HEK293 (cell line): ENCODE measurements around the gene ZC3H15.

ENCODE experiments used
- CTCF ChIA-PET: fragments of 350-600 bp; formaldehyde crosslinking; extraction: SDS; loops from one replicate; lab custom pipeline; 2021; ENCODE audit warnings: antibody characterized with exemption; lab: Yijun Ruan, JAX
- POLR2A ChIA-PET: fragments of 300-600 bp; formaldehyde crosslinking; extraction: SDS; loops from one replicate; lab custom pipeline; 2020; ENCODE audit warnings: antibody characterized with exemption, inconsistent platforms; lab: Yijun Ruan, JAX
- H3K27ac ChIP-seq: fragments of 200-500 bp; sonication (Bioruptor generic); 2 replicates; pipeline ENCODE4 v1.5.1; 2014; ENCODE audit warnings: low read depth, low read length, control low read depth, inconsistent platforms; ENCODE audit errors: extremely low read depth
- H3K36me3 ChIP-seq, 2 experiments: fragments of 200-500 bp in 1 of 2; sonication (Bioruptor generic) in 1 of 2; 1 replicate in 1 of 2; 2 replicates in 1 of 2; pipeline ENCODE4 v1.5.1; 2014 to 2017; ENCODE audit warnings: inconsistent platforms in 2 of 2, low read length in 2 of 2; ENCODE audit not compliant: control insufficient read depth in 2 of 2, insufficient read depth in 1 of 2
- H3K4me1 ChIP-seq: fragments of 200-500 bp; sonication (Bioruptor generic); 2 replicates; pipeline ENCODE4 v1.5.1; 2014; ENCODE audit warnings: mild to moderate bottlenecking, low read length, inconsistent platforms; ENCODE audit not compliant: control insufficient read depth, insufficient read depth
- H3K4me3 ChIP-seq: 2 replicates; pipeline ENCODE4 v1.5.1; 2011; ENCODE audit warnings: low read depth, mild to moderate bottlenecking, control low read depth, low read length, moderate library complexity
- H3K9me3 ChIP-seq: fragments of 200-500 bp; sonication (Bioruptor generic); 2 replicates; pipeline ENCODE4 v1.5.1; 2014; ENCODE audit warnings: low read depth, low read length, inconsistent platforms; ENCODE audit not compliant: control insufficient read depth, insufficient read depth
- AEBP2 ChIP-seq: fragments of 450-650 bp; formaldehyde crosslinking; IDR thresholded peaks from 2 replicates; pipeline ENCODE4 v1.5.1; 2016; ENCODE audit warnings: missing biosample characterization, missing genetic modification characterization, borderline replicate concordance
- GLI2 ChIP-seq: fragments of 450-650 bp; formaldehyde crosslinking; IDR thresholded peaks from 2 replicates; pipeline ENCODE4; 2017; ENCODE audit warnings: missing biosample characterization, missing genetic modification characterization, low read depth, borderline replicate concordance
- GLIS1 ChIP-seq: fragments of 450-650 bp; formaldehyde crosslinking; IDR thresholded peaks from 2 replicates; pipeline ENCODE4 v1.5.1; 2016; ENCODE audit warnings: missing biosample characterization, missing genetic modification characterization
- HOXA7 ChIP-seq: sonication (generic); formaldehyde crosslinking; IDR thresholded peaks from 2 replicates; pipeline ENCODE4 v1.8.1; 2022; ENCODE audit warnings: missing genetic modification reagents, borderline replicate concordance
- KLF10 ChIP-seq: fragments of 450-650 bp; IDR thresholded peaks from 2 replicates; pipeline ENCODE4 v1.5.1; 2018; ENCODE audit warnings: missing biosample characterization, mild to moderate bottlenecking, missing genetic modification characterization
- KLF17 ChIP-seq: fragments of 450-650 bp; formaldehyde crosslinking; IDR thresholded peaks from 2 replicates; pipeline ENCODE4 v1.5.1; 2016; ENCODE audit warnings: missing biosample characterization, missing genetic modification characterization
- MEIS1 ChIP-seq: sonication (generic); formaldehyde crosslinking; IDR thresholded peaks from 2 replicates; pipeline ENCODE4 v1.8.1; 2022; ENCODE audit warnings: missing genetic modification reagents, mild to moderate bottlenecking, borderline replicate concordance
- PRDM6 ChIP-seq: fragments of 450-650 bp; formaldehyde crosslinking; IDR thresholded peaks from 2 replicates; pipeline ENCODE4 v1.5.1; 2017; ENCODE audit warnings: missing biosample characterization, missing genetic modification characterization
- SP7 ChIP-seq: fragments of 450-650 bp; formaldehyde crosslinking; IDR thresholded peaks from 2 replicates; pipeline ENCODE4 v1.5.1; 2016; ENCODE audit warnings: missing biosample characterization, missing genetic modification characterization
- ZBTB10 ChIP-seq: fragments of 450-650 bp; formaldehyde crosslinking; IDR thresholded peaks from 2 replicates; pipeline ENCODE4 v1.5.1; 2016; ENCODE audit warnings: missing biosample characterization, missing genetic modification characterization
- ZFHX2 ChIP-seq: fragments of 450-650 bp; formaldehyde crosslinking; conservative IDR thresholded peaks from 2 replicates; pipeline ENCODE4 v1.5.1; 2016; ENCODE audit warnings: missing biosample characterization, missing genetic modification characterization
- ZFP3 ChIP-seq: fragments of 450-650 bp; formaldehyde crosslinking; IDR thresholded peaks from 2 replicates; pipeline ENCODE4 v1.5.1; 2016; ENCODE audit warnings: low read depth, missing biosample characterization, missing genetic modification characterization
- ZFP69B ChIP-seq: fragments of 450-650 bp; formaldehyde crosslinking; IDR thresholded peaks from 2 replicates; pipeline ENCODE4 v1.5.1; 2016; ENCODE audit warnings: missing biosample characterization, missing genetic modification characterization
- ZIC2 ChIP-seq: fragments of 450-650 bp; formaldehyde crosslinking; IDR thresholded peaks from 2 replicates; pipeline ENCODE4 v1.5.1; 2016; ENCODE audit warnings: missing biosample characterization, missing genetic modification characterization
- ZNF10 ChIP-seq: fragments of 450-650 bp; formaldehyde crosslinking; IDR thresholded peaks from 2 replicates; pipeline ENCODE4 v1.5.1; 2017; ENCODE audit warnings: missing biosample characterization, missing genetic modification characterization
- ZNF114 ChIP-seq: fragments of 450-650 bp; formaldehyde crosslinking; IDR thresholded peaks from 2 replicates; pipeline ENCODE4 v1.5.0; 2017; ENCODE audit warnings: missing biosample characterization, missing genetic modification characterization
- ZNF140 ChIP-seq: fragments of 450-650 bp; formaldehyde crosslinking; IDR thresholded peaks from 2 replicates; pipeline ENCODE4 v1.5.1; 2016; ENCODE audit warnings: missing biosample characterization, missing genetic modification characterization
- ZNF202 ChIP-seq: fragments of 450-650 bp; formaldehyde crosslinking; IDR thresholded peaks from 2 replicates; pipeline ENCODE4 v1.5.1; 2016; ENCODE audit warnings: missing biosample characterization, missing genetic modification characterization, borderline replicate concordance
- ZNF223 ChIP-seq: fragments of 450-650 bp; formaldehyde crosslinking; IDR thresholded peaks from 2 replicates; pipeline ENCODE4 v1.5.1; 2016; ENCODE audit warnings: missing biosample characterization, missing genetic modification characterization
- ZNF426 ChIP-seq: fragments of 450-650 bp; formaldehyde crosslinking; IDR thresholded peaks from 2 replicates; pipeline ENCODE4 v1.5.1; 2017; ENCODE audit warnings: missing biosample characterization, missing genetic modification characterization, mild to moderate bottlenecking, inconsistent platforms, moderate library complexity
- ZNF514 ChIP-seq: fragments of 450-650 bp; formaldehyde crosslinking; IDR thresholded peaks from 2 replicates; pipeline ENCODE4 v1.5.1; 2016; ENCODE audit warnings: missing biosample characterization, missing genetic modification characterization
- ZNF670 ChIP-seq: fragments of 450-650 bp; formaldehyde crosslinking; IDR thresholded peaks from 2 replicates; pipeline ENCODE4 v1.5.1; 2016; ENCODE audit warnings: missing biosample characterization, missing genetic modification characterization, low read depth
- ZXDB ChIP-seq: fragments of 450-650 bp; formaldehyde crosslinking; IDR thresholded peaks from 2 replicates; pipeline ENCODE4 v1.5.1; 2016; ENCODE audit warnings: missing biosample characterization, missing genetic modification characterization

The ZC3H15 gene

GRCh38 chr2:186542002-186542401 is 55.9 kb downstream of the ZC3H15 start:
- Histone ChIP-seq H3K36me3 (no peaks in the 10 kb centered on the region), H3K4me3 (no peak overlapping the region), H3K27ac (no peak overlapping the region), H3K4me1 (peaks cover 10% of the 10 kb centered on the region; the same call in 1 of the 2 replicates), H3K9me3 (no peaks in the 10 kb centered on the region)
- ChIA-PET CTCF (interaction anchor here (0.6 to 1.1 kb wide), 3 partner anchors 66 to 786 kb away, joined by 3 read pairs; no protein-coding TSS in a partner anchor), POLR2A (interaction anchor here (1.7 kb wide), 1 partner anchor 48 kb away, joined by 6 read pairs; the partner anchor contains the start of gene ITGAV)
- TF ChIP-seq ZNF140 (tag by site-specific recombination), result no peak
- TF ChIP-seq ZNF202 (tag by site-specific recombination), result no peak
- TF ChIP-seq ZNF514 (tag by site-specific recombination), result no peak
- TF ChIP-seq ZFP69B, result no peak
- TF ChIP-seq ZNF670 (tag by site-specific recombination), result no peak
- TF ChIP-seq ZBTB10 (tag by site-specific recombination), result no peak
- TF ChIP-seq ZFHX2 (tag by site-specific recombination), result no peak
- TF ChIP-seq ZNF10 (tag by site-specific recombination), result no peak
- no peak for TF ChIP-seq GLI2 (tag by site-specific recombination)
- TF ChIP-seq ZNF426 (tag by site-specific recombination), result no peak
- TF ChIP-seq ZNF114 (tag by site-specific recombination), result no peak
- TF ChIP-seq AEBP2 (tag by site-specific recombination), result no peak
- no peak for TF ChIP-seq KLF17 (tag by site-specific recombination)

GRCh38 chr2:186543561-186544131 is 57.6 kb downstream of the ZC3H15 start:
- Histone ChIP-seq H3K4me1 (peaks cover 10% of the 10 kb centered on the region; the same call in 1 of the 2 replicates), H3K27ac (no peak overlapping the region), H3K9me3 (no peaks in the 10 kb centered on the region), H3K4me3 (no peak overlapping the region), H3K36me3 (no peaks in the 10 kb centered on the region)
- ChIA-PET CTCF (no interaction called here), POLR2A (interaction anchor here (1.0 kb wide), 1 partner anchor 46 kb away, joined by 3 read pairs; the partner anchor contains the start of gene ITGAV)
- TF ChIP-seq ZFHX2 (tag by site-specific recombination) (0 out of 2 replicates have a peak, but pooled peaks have one; percentile 27), ZIC2 (no peak), ZFP3 (tag by site-specific recombination) (no peak), HOXA7 (no peak), KLF10 (tag by site-specific recombination) (no peak), MEIS1 (CRISPR knock-in tag) (peak; percentile 56; the same call in 1 of the 2 replicates), ZXDB (tag by site-specific recombination) (0 out of 2 replicates have a peak, but pooled peaks have one; percentile 21), KLF17 (tag by site-specific recombination) (no peak), GLIS1 (tag by site-specific recombination) (peak; percentile 71), ZNF223 (tag by site-specific recombination) (no peak), PRDM6 (tag by site-specific recombination) (peak; percentile 39; the same call in 1 of the 2 replicates), SP7 (tag by site-specific recombination) (peak; percentile 80)
